GM19238 (cell line): Measurements from ENCODE around the gene NDUFAF8.

Source experiments
- DNase-seq: peaks from one replicate; pipeline ENCODE4 v3.0.0; 2011; ENCODE audit warnings: low spot score; ENCODE audit not compliant: insufficient read length

The NDUFAF8 gene

GRCh38 chr17:81251709-81252301 lies 12.7 kb downstream of the NDUFAF8 start:
- no peak for DNase-seq

- no peak for DNase-seq
Observed at GRCh38 chr17:81252326-81252986, 13.3 kb downstream of the NDUFAF8 start.

GRCh38 chr17:81252987-81253329 lies 13.8 kb downstream of the NDUFAF8 start:
- no peak for DNase-seq

GRCh38 chr17:81253358-81254131 lies 14.4 kb downstream of the NDUFAF8 start:
- peak; percentile 65 for DNase-seq

GRCh38 chr17:81254955-81255717 lies 16.0 kb downstream of the NDUFAF8 start:
- DNase-seq = no peak

- DNase-seq = no peak
Observed at GRCh38 chr17:81256616-81257015, 17.5 kb downstream of the NDUFAF8 start.

- DNase-seq = no peak
Observed at GRCh38 chr17:81257533-81257932, 18.4 kb downstream of the NDUFAF8 start.

- no peak for DNase-seq
Observed at GRCh38 chr17:81258292-81258691, 19.2 kb downstream of the NDUFAF8 start.

- no peak for DNase-seq
Observed at GRCh38 chr17:81259058-81259605, 20.0 kb downstream of the NDUFAF8 start.

GRCh38 chr17:81260171-81260570 lies 21.1 kb downstream of the NDUFAF8 start:
- DNase-seq = no peak

- no peak for DNase-seq
Observed at GRCh38 chr17:81260641-81261040, 21.5 kb downstream of the NDUFAF8 start.

- DNase-seq = no peak
Observed at GRCh38 chr17:81261096-81261495, 22.0 kb downstream of the NDUFAF8 start.

GRCh38 chr17:81261582-81262336 lies 22.6 kb downstream of the NDUFAF8 start:
- DNase-seq = no peak

GRCh38 chr17:81263371-81264181 lies 24.5 kb downstream of the NDUFAF8 start:
- DNase-seq = no peak

- no peak for DNase-seq
Observed at GRCh38 chr17:81264640-81265039, 25.5 kb downstream of the NDUFAF8 start.

GRCh38 chr17:81265576-81265975 lies 26.5 kb downstream of the NDUFAF8 start:
- DNase-seq = no peak

- DNase-seq = no peak
Observed at GRCh38 chr17:81267390-81268067, 28.4 kb downstream of the NDUFAF8 start.

- no peak for DNase-seq
Observed at GRCh38 chr17:81270279-81270678, 31.2 kb downstream of the NDUFAF8 start.

GRCh38 chr17:81271226-81271625 lies 32.1 kb downstream of the NDUFAF8 start:
- DNase-seq = no peak
